NCI-H1105 treated with DMSO at 0.1 percent for 48 hours (cell line): ENCODE results near the gene DLGAP1.
"Not testable (repeated sequence)": the region's sequence is repeated elsewhere in the genome, so short reads cannot be mapped to it uniquely, and the experiment has no call there.

Source experiments
- DNase-seq: peaks from one replicate; lab custom pipeline; 2025; lab: John Stamatoyannopoulos, UW

Gene DLGAP1

GRCh38 chr18:3583873-3584247 is 871.2 kb downstream of the DLGAP1 start:
- DNase-seq: no peak

- DNase-seq: not testable (repeated sequence)
Observed at GRCh38 chr18:3583106-3583872, 871.8 kb downstream of the DLGAP1 start.

GRCh38 chr18:3581890-3582289 is 873.2 kb downstream of the DLGAP1 start:
- no peak for DNase-seq

- not testable (repeated sequence) for DNase-seq
Observed at GRCh38 chr18:3580523-3581025, 874.5 kb downstream of the DLGAP1 start.

GRCh38 chr18:3579701-3580100 is 875.4 kb downstream of the DLGAP1 start:
- DNase-seq: no peak

- no peak for DNase-seq
Observed at GRCh38 chr18:3578621-3579020, 876.5 kb downstream of the DLGAP1 start.

GRCh38 chr18:3577281-3577855 is 877.7 kb downstream of the DLGAP1 start:
- DNase-seq: no peak

- DNase-seq: no peak
Observed at GRCh38 chr18:3572761-3573160, 882.3 kb downstream of the DLGAP1 start.

- DNase-seq: no peak
Observed at GRCh38 chr18:3566851-3567250, 888.3 kb downstream of the DLGAP1 start.

- DNase-seq: no peak
Observed at GRCh38 chr18:3560755-3561154, 894.4 kb downstream of the DLGAP1 start.

- DNase-seq: no peak
Observed at GRCh38 chr18:3554811-3555427, 900.2 kb downstream of the DLGAP1 start.

- no peak for DNase-seq
Observed at GRCh38 chr18:3554091-3554601, 901.0 kb downstream of the DLGAP1 start.

GRCh38 chr18:3552305-3552704 is 902.8 kb downstream of the DLGAP1 start:
- no peak for DNase-seq

- DNase-seq: no peak
Observed at GRCh38 chr18:3547891-3548615, 907.1 kb downstream of the DLGAP1 start.

- DNase-seq: no peak
Observed at GRCh38 chr18:3546106-3546505, 909.0 kb downstream of the DLGAP1 start.

- no peak for DNase-seq
Observed at GRCh38 chr18:3544537-3544936, 910.6 kb downstream of the DLGAP1 start.

GRCh38 chr18:3541549-3542386 is 913.3 kb downstream of the DLGAP1 start:
- DNase-seq: no peak

- no peak for DNase-seq
Observed at GRCh38 chr18:3540805-3541548, 914.1 kb downstream of the DLGAP1 start.

- DNase-seq: no peak
Observed at GRCh38 chr18:3538954-3539617, 916.0 kb downstream of the DLGAP1 start.

GRCh38 chr18:3538456-3538855 is 916.7 kb downstream of the DLGAP1 start:
- no peak for DNase-seq
